ENCODE data around the gene SF3A1.
A peak's percentile ranks its signal among the peaks of the same experiment; 100 is the strongest.
"Not testable (repeated sequence)": the region's sequence is repeated elsewhere in the genome, so short reads cannot be mapped to it uniquely, and the experiment has no call there.

Gene SF3A1

GRCh38 chr22:30348809-30349208, 7.9 kb downstream of the SF3A1 start:
- DNase-seq (ENCODE audit: low read depth in 3 of 3, low spot score in 1 of 3), result no peak

DNA sequence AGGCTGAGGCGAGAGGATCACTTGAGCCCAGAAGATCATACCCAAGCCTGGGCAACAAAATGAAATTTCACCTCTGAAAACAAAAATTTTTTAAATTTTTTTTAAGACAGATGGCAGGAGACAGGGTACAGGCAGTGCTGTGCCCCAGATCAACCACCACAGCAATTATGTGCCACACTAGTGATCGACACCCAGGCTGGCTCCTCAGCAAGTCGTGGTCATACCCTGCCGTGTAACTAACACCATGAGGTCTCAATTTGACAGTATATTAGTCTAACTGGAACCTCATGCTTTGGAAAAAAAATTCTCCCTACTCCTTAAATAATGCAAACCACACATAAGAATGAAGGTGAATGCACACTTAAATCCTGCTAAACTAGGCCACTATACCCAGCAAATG, 8.3 kb downstream of the SF3A1 start:
- DNase-seq (ENCODE audit: low read depth in 3 of 3, low spot score in 1 of 3), result no peak

GRCh38 chr22:30347255-30347892, 9.3 kb downstream of the SF3A1 start:
- DNase-seq (ENCODE audit: low read depth in 3 of 3, low spot score in 1 of 3), result no peak

GRCh38 chr22:30344447-30345200, 12.1 kb downstream of the SF3A1 start:
- DNase-seq (ENCODE audit: low read depth in 3 of 3, low spot score in 1 of 3), result no peak

GRCh38 chr22:30340911-30341685, 15.6 kb downstream of the SF3A1 start:
- no peak for DNase-seq (ENCODE audit: low read depth in 3 of 3, low spot score in 1 of 3)

DNA sequence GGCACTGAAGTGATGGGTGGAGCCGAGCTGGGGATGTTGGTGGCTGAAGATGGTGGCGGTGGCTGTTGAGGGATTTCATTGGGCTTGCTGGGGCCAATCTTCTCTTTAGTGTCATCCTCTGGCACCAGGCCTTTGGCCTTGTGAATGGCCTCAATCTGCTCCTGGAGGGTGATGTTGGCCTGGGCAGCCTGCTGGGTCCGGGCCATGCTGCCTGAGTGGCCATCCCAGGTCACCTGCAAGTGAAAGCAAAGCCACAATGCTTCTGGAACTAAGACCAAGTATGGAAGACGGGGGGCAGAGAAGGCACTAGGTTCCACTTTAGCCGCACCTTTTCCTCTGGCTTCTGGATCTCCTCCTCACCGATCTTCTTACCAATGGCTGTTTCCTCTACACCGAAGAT, 17.9 kb downstream of the SF3A1 start:
- DNase-seq (ENCODE audit: low read depth in 3 of 3, low spot score in 1 of 3), result no peak

GRCh38 chr22:30338341-30338740, 18.4 kb downstream of the SF3A1 start:
- DNase-seq (ENCODE audit: low read depth in 3 of 3, low spot score in 1 of 3), result not testable (repeated sequence)

GRCh38 chr22:30337461-30337778, 19.3 kb downstream of the SF3A1 start:
- no peak for DNase-seq (ENCODE audit: low read depth in 3 of 3, low spot score in 1 of 3)

DNA sequence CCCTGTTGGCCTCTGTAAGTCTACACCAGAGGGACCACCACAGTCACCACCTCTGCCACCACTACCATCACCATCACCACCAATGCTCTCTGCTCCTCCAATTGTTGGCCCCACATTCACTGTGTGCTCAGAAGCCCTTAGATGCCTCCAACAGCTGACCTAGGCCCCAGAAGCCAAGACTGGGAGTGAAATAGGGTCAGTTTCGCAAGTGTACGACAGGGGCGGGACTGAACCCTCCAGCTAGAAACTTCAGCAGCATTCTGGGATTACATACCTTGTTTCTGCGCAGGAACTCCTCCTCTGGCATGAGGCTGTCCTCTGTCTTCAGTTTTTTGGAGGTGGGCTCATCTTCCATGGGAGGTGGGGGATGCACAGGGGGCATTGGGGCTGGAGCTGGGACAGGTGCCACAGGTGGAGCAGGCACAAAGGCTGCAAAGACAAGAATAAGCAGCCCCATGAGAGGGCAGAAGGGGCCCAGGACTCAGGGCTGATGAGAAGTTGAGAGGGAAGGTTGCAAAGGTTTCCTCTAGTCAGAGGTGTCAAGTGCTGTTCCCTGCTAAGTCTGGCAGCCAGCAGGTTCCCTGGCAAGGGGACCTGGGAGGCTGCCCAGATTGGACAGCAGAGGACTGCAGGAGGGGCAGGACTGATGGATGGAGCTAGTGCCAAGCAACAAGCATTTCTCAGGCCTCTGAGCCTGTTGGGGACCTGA, 19.8 kb downstream of the SF3A1 start:
- no peak for DNase-seq (ENCODE audit: low read depth in 3 of 3, low spot score in 1 of 3)

DNA sequence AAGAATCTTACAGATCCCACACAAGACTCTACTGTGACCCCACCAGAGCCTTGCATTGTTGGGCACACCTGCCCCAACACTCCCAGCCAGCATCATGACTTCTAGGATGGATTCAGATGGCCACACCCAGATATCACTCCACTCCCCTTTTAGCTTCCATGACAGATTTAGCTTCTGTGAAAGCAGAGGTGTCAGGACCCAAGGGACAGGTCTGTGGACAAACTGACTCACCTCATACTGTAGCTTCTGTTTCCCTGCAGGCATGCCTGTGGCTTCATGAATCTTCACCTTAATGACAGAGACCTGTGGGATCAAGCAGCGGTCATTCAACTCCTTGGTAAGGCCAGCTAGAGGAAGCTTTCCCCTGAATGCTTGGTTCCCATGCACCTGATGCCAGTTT, 21.5 kb downstream of the SF3A1 start:
- DNase-seq (ENCODE audit: low read depth in 3 of 3, low spot score in 1 of 3), result no peak

- no peak for DNase-seq (ENCODE audit: low read depth in 3 of 3, low spot score in 1 of 3)
These were observed 22.0 kb downstream of the SF3A1 start for GRCh38 chr22:30334646-30335045.

DNA sequence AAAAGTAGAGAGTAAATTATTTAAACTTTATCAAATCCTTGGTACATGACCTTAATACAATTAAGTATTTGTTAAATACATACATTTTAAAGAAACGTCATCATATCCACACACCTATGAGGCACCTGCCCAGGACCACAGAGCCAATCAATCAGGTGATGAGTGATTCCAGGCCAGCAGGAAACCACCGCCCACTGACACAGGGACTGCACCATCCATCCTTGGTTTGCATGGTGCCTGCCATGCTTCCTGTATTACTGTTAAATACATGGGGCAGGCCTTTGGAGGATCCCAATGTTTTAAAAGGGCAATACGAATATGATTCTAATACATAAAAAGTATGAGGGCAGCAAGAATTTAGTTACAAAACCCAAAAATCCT, 23.0 kb downstream of the SF3A1 start:
- DNase-seq (ENCODE audit: low read depth in 3 of 3, low spot score in 1 of 3), result no peak

- no peak for DNase-seq (ENCODE audit: low read depth in 3 of 3, low spot score in 1 of 3)
These were observed 23.5 kb downstream of the SF3A1 start for GRCh38 chr22:30332994-30333706.

DNA sequence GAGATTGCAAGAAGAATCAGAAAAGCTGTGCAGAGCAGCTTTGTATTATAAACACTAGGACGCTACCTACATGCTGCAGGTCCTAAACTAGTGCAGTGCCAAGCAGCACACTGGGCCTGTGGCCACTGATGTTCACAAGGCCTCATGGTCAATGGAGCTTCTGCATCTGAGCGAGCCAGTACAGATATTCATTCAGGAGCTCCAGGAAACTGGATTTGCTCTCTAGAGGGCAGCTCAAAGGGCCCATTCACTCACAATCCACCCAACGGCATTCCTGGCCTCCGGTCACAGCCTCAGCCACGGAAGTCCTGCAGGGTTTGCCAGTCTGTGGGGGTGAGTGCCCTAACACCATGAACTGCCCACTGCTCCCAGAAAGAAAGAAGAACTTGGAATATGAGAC, 24.1 kb downstream of the SF3A1 start:
- DNase-seq (ENCODE audit: low read depth in 3 of 3, low spot score in 1 of 3), result no peak

DNA sequence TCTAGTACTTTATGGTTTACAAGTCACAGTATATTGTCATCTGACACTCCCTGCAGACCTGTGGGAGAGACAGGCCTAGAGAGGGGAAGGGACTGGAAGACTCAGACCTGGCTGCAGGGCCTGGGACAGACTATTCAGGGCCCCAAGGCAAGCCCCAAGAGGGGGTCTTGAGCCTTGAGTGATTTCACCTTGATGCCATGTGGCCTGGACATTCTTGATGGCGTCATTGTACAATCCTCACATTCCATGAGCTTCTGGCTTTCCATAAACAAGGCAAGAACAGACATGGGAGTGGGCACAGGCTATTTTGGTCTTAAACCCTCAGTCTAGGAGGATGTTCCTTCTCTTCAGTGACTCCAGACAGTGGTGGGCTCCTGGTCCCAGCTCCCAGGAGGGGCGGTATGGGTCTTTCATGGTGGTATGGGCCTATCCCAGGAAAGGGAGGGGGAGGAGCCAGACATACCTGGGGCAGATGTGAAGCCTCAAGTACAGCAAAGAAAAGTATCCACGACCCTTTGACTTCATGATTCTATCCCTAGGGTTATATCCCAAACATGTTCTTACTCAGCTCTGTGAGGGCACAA, 28.1 kb downstream of the SF3A1 start:
- no peak for DNase-seq (ENCODE audit: low read depth in 3 of 3, low spot score in 1 of 3)

- no peak for DNase-seq (ENCODE audit: low read depth in 3 of 3, low spot score in 1 of 3)
These were observed 28.8 kb downstream of the SF3A1 start for GRCh38 chr22:30327864-30328345.

DNA sequence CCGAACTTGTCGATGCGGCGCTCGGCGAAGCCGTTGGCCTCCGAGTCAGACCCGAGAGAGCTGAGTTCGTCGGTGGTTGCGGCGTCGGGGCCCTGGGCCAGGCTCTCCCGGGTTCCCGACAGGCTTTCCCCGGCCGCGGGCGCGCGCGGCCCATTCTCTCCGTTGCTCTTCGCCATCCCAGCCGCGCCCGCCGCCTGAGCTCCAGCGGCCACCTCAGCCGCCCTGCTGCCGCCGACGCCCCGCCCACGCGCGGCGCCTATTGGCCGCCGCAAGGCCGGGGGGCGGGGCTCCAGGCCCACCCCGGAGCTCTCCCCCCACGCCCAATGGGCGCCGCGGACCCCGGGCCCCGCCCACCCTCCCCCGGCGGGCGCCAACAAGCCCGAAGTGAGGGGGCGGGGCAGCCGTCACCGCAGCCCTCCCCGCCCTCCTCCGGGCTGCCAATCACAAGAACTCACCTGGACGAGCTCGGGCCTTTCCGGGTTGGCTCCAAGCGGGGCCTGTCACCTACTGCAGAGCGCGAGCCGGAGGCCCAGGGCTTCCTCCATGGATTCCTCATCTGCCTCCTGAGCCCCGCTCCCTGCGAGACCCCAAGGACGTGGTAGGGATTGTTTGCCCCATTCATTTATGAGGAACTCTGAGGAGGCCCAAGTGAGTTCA, 29.9 kb downstream of the SF3A1 start, which contains the start of gene TBC1D10A:
TSS of gene TBC1D10A (minus strand) at position 236 of the 657 bp plus-strand sequence. CDS start at position 176, 60 bp downstream.
- peak; percentile 89 to 92 (median 91) for DNase-seq (ENCODE audit: low read depth in 3 of 3, low spot score in 1 of 3)

GRCh38 chr22:30326255-30326705, 30.4 kb downstream of the SF3A1 start:
- no peak for DNase-seq (ENCODE audit: low read depth in 3 of 3, low spot score in 1 of 3)

DNA sequence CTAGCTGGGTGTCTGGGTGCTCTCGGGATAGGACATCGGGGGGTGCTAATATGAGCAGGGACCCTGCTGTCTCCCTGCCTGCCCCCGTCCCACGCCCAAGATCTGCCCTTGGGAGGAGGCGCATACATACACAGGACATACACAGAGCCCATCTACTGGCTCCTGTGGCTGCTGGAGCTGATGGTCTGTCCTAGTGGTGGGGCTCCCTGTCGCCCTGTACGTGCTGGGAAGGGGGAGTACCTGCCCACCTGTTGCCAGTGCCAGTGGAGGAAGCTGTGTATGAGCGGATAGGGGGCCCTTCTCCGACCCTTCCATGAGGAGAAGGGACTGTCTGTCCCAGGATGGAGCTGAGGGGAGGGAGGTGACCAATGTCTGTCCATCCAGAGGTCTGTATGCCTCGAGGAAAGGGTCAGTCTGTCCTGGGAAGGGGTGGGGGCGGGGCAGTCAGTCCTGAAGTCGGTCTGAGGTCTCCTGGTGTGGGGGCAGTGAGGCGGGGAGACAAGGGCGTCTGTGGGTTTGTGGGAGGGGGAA, 30.9 kb downstream of the SF3A1 start:
- DNase-seq (ENCODE audit: low read depth in 3 of 3, low spot score in 1 of 3), result no peak

All from stimulated activated CD4-positive, alpha-beta T cell treated with anti-CD3 and anti-CD28 coated beads, TNF-alpha, amount 100 ng/mL, for 1 hour (primary cell).